Smooth muscle cell (in vitro differentiated cells): ENCODE data around the gene DIAPH3. TPM values are rescaled to one million over a fixed set of nuclear protein-coding genes. Genes with fewer than 3 reads are reported as not detected.

Experiments
- DNase-seq: peaks from one replicate; lab custom pipeline; 2025; ENCODE audit not compliant: unreplicated experiment; lab: John Stamatoyannopoulos, UW
- H2AFZ ChIP-seq: fragments of 200-600 bp; sonication (generic); 2 replicates; pipeline ENCODE4 v1.6.0; 2016; ENCODE audit warnings: antibody characterized with exemption, low read depth, mild to moderate bottlenecking
- H3F3A ChIP-seq: fragments of 200-600 bp; sonication (generic); 2 replicates; pipeline ENCODE4 v1.6.0; 2017; ENCODE audit warnings: antibody characterized with exemption, low read depth
- H3K27ac ChIP-seq: fragments of 200-600 bp; sonication (generic); 2 replicates; pipeline ENCODE4 v1.5.1; 2016; ENCODE audit warnings: low read depth, mild to moderate bottlenecking
- H3K27me3 ChIP-seq: fragments of 200-600 bp; sonication (generic); 2 replicates; pipeline ENCODE4 v1.6.1; 2016; ENCODE audit warnings: low read depth, mild to moderate bottlenecking
- H3K36me3 ChIP-seq: fragments of 200-600 bp; sonication (generic); 2 replicates; pipeline ENCODE4 v1.5.1; 2016; ENCODE audit warnings: low read depth
- H3K4me1 ChIP-seq: fragments of 200-600 bp; sonication (generic); 2 replicates; pipeline ENCODE4 v1.5.1; 2016; ENCODE audit warnings: low read depth
- H3K4me2 ChIP-seq: fragments of 200-600 bp; sonication (generic); 2 replicates; pipeline ENCODE4 v1.6.0; 2016; ENCODE audit warnings: mild to moderate bottlenecking
- H3K4me3 ChIP-seq: fragments of 200-600 bp; sonication (generic); 2 replicates; pipeline ENCODE4 v1.5.1; 2016; ENCODE audit warnings: mild to moderate bottlenecking
- H3K79me2 ChIP-seq: fragments of 200-600 bp; sonication (generic); 2 replicates; pipeline ENCODE4 v1.6.0; 2016; ENCODE audit warnings: low read depth, mild to moderate bottlenecking
- H3K9ac ChIP-seq: fragments of 200-600 bp; sonication (generic); 2 replicates; pipeline ENCODE4 v1.6.0; 2016; ENCODE audit warnings: low read depth
- H3K9me3 ChIP-seq: fragments of 200-600 bp; sonication (generic); replicated peaks from 2 replicates; pipeline ENCODE4 v1.5.1; 2016; ENCODE audit warnings: low read depth
- H4K20me1 ChIP-seq: fragments of 200-600 bp; sonication (generic); 2 replicates; pipeline ENCODE4 v1.6.0; 2016; ENCODE audit warnings: low read depth
- WGBS: methylation state at CpG from one replicate; pipeline ENCODE4 v1.1.7; 2016; ENCODE audit warnings: low lambda C conversion rate; 5-methylcytosine and 5-hydroxymethylcytosine counted together
- polyA plus RNA-seq: library from polyadenylated mRNA; unstranded; fragments of >200 nt; fragmentation: Nextera tagmentation; extraction: Ambion mirVana; gene quantifications from 2 replicates; pipeline ENCODE4 v1.2.1, GENCODE V29; 2016
- total RNA-seq: library from RNA; depleted of rRNA; stranded (reverse); fragments of >200 nt; gene quantifications from 2 replicates; pipeline ENCODE4 v1.2.3, GENCODE V29; 2014
- TF ChIP-seq, protein P1 (sequence below): fragments of 200-600 bp; sonication (generic); IDR thresholded peaks from 2 replicates; pipeline ENCODE4 v1.5.1; 2017; ENCODE audit warnings: borderline replicate concordance, mild to moderate bottlenecking, antibody characterized with exemption; ENCODE audit not compliant: insufficient read depth, poor library complexity, severe bottlenecking

Gene DIAPH3
- total and polyA plus RNA-seq, 2 experiments from 2014 or later: 6.8 to 9.5 TPM

DNA sequence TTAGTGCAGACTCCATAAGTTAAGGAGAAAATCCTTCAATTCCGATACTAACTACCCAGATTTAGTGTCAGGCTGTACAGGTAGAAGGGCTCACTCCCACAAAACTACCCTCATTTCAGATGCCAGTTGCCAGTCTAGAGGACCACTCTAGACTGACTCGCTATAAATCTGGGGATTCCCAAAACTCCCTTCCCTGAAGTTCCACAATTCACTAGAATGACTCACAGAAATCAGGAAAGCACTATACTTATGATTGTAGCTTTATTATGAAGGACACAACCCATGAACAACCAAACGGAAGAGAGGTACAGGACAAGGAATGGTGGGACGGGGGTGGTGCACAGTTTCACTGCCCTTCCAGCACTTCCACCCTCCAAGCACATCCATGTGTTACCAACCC lies 321.2 kb downstream of the DIAPH3 start:
- H3K4me1 ChIP-seq: peaks cover 9% of the 10 kb centered on the region
- no peak overlapping the region for H3K9ac ChIP-seq
- H3K4me2 ChIP-seq: no peak overlapping the region
- no peaks in the 10 kb centered on the region for H4K20me1 ChIP-seq
- H3F3A ChIP-seq: no peaks in the 10 kb centered on the region
- no peaks in the 10 kb centered on the region for H3K79me2 ChIP-seq
- 96% methylated on average over 4 of the region's 4 CpGs for WGBS
- TF ChIP-seq, protein P1, sequence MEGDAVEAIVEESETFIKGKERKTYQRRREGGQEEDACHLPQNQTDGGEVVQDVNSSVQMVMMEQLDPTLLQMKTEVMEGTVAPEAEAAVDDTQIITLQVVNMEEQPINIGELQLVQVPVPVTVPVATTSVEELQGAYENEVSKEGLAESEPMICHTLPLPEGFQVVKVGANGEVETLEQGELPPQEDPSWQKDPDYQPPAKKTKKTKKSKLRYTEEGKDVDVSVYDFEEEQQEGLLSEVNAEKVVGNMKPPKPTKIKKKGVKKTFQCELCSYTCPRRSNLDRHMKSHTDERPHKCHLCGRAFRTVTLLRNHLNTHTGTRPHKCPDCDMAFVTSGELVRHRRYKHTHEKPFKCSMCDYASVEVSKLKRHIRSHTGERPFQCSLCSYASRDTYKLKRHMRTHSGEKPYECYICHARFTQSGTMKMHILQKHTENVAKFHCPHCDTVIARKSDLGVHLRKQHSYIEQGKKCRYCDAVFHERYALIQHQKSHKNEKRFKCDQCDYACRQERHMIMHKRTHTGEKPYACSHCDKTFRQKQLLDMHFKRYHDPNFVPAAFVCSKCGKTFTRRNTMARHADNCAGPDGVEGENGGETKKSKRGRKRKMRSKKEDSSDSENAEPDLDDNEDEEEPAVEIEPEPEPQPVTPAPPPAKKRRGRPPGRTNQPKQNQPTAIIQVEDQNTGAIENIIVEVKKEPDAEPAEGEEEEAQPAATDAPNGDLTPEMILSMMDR: no peak
- H3K9me3 ChIP-seq: no peaks in the 10 kb centered on the region
- no peak overlapping the region for H3K27ac ChIP-seq
- no peak overlapping the region for H3K4me3 ChIP-seq
- no peak overlapping the region for H2AFZ ChIP-seq
- no peaks in the 10 kb centered on the region for H3K36me3 ChIP-seq
- no peak for DNase-seq
- H3K27me3 ChIP-seq: no peaks in the 10 kb centered on the region

DNA sequence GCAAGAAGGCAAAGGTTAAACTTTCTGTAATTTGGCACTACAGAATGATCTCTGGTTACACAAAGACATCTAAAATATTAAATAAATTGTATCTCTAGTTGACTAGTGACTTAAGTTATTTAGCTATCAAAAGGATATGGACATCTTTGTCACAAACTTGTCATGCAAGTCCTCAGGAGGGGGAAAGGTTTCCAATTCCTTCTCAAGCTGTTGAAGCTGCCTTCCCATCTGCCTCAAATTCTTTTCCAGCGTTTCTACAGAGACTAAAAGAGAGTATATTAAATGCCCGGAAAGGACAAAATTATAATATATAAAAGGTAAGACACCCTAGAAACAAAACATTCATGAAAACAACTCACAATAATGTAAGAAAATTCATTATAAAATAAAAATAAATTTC lies 324.5 kb downstream of the DIAPH3 start:
- no peak overlapping the region for H3K4me2 ChIP-seq
- no peak overlapping the region for H3K9ac ChIP-seq
- DNase-seq: no peak
- no peak overlapping the region for H3K4me3 ChIP-seq
- H3K4me1 ChIP-seq: no peaks in the 10 kb centered on the region
- TF ChIP-seq, protein P1: no peak
- no peaks in the 10 kb centered on the region for H3K9me3 ChIP-seq
- no peaks in the 10 kb centered on the region for H4K20me1 ChIP-seq
- H3F3A ChIP-seq: no peaks in the 10 kb centered on the region
- no peak overlapping the region for H2AFZ ChIP-seq
- H3K27me3 ChIP-seq: no peaks in the 10 kb centered on the region
- no peak overlapping the region for H3K27ac ChIP-seq
- no peaks in the 10 kb centered on the region for H3K79me2 ChIP-seq
- WGBS: 99% methylated on average over 2 of the region's 2 CpGs
- H3K36me3 ChIP-seq: no peaks in the 10 kb centered on the region

DNA sequence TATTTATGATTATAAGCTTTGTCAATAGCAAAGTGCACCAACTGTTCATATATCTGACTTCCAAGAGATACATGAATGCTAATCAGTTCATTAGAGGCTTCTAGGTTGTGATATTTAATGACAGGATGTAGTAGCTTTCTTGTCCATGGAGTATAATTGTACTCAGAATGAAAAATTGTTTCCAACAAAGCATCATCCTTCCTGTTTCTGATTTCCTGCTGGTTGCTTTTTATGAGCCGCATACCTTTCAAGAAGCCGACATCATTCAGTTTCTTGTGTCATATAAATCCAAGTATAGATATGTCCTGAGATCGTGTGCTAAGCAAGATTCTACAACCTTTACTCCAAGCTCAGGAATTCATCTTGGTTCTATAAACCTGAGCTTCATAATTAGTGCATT lies 326.6 kb downstream of the DIAPH3 start:
- DNase-seq: no peak
- Histone ChIP-seq H3K9me3 (no peaks in the 10 kb centered on the region), H3K27me3 (no peaks in the 10 kb centered on the region), H3K4me3 (no peak overlapping the region), H3K9ac (no peak overlapping the region), H3K79me2 (no peaks in the 10 kb centered on the region), H3K36me3 (no peaks in the 10 kb centered on the region), H3F3A (no peaks in the 10 kb centered on the region), H4K20me1 (no peaks in the 10 kb centered on the region), H3K27ac (no peak overlapping the region), H3K4me2 (no peak overlapping the region), H3K4me1 (no peaks in the 10 kb centered on the region), H2AFZ (no peak overlapping the region)
- TF ChIP-seq, protein P1: no peak
- WGBS: 85% methylated on average over 3 of the region's 3 CpGs

DNA sequence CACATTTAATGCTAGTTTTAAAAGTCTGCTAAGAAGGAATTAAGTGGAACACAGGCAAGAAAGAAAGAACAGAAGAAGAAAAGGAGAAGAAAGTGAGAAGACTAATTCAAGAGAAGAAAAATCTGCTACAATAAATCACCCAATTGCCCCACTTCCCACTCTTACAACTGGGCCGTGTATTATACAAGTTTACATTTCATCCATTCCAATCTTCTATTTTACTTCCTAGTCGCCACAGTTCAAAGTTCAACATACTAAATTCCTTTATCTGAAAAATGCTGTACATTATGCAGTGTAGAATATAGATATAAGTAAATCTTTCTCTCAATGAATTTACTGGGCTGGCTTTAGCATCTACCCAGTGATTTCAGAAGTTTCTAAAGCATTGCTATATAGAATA lies 328.2 kb downstream of the DIAPH3 start:
- Histone ChIP-seq H3K4me1 (no peaks in the 10 kb centered on the region), H3K36me3 (no peaks in the 10 kb centered on the region), H4K20me1 (no peaks in the 10 kb centered on the region), H3K9ac (no peak overlapping the region), H2AFZ (no peak overlapping the region), H3K4me3 (no peak overlapping the region), H3F3A (no peaks in the 10 kb centered on the region), H3K9me3 (no peaks in the 10 kb centered on the region), H3K27ac (no peak overlapping the region), H3K27me3 (no peaks in the 10 kb centered on the region), H3K79me2 (no peaks in the 10 kb centered on the region), H3K4me2 (no peak overlapping the region)
- 87% methylated on average over 2 of the region's 2 CpGs for WGBS
- TF ChIP-seq, protein P1: no peak
- DNase-seq: no peak
